Measurements from ENCODE around the gene ADCY9.

Gene ADCY9

DNA sequence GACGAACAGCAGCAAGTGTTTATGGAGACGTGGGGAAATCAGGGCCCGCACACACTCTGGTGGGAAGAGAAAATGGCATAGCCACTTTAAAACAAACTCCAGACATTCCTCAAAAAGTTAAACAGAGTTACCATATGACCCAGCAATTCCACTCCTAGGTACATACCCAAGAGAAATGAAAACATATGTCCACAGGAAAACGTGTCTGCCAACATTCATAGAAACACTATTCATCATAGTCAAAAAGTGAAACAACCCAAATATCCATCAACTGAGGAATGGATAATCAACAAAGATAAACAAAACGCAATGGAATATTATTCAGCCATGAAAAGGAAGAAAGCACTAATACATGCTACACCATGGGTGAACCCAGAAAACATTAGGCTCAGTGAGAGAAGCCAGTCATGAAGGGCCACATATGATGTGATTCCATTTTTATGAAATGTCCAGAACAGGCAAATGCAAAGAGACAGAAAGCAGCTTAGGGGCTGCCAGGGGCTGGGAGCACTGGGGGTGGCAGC is 32.8 kb downstream of the ADCY9 start:
- H3K4me3 ChIP-seq (replicated peaks; ENCODE audit: insufficient read depth, low read length) = no peak overlapping the region
- TF ChIP-seq SPI1 (IDR thresholded peaks at IDR 0.05; ENCODE audit: borderline replicate concordance, low read depth) (no peak), POLR2AphosphoS5 (IDR thresholded peaks at IDR 0.05; ENCODE audit: low read depth) (no peak), GABPA (IDR thresholded peaks at IDR 0.05; ENCODE audit: low read depth) (no peak)
- TF ChIP-seq, protein P1, sequence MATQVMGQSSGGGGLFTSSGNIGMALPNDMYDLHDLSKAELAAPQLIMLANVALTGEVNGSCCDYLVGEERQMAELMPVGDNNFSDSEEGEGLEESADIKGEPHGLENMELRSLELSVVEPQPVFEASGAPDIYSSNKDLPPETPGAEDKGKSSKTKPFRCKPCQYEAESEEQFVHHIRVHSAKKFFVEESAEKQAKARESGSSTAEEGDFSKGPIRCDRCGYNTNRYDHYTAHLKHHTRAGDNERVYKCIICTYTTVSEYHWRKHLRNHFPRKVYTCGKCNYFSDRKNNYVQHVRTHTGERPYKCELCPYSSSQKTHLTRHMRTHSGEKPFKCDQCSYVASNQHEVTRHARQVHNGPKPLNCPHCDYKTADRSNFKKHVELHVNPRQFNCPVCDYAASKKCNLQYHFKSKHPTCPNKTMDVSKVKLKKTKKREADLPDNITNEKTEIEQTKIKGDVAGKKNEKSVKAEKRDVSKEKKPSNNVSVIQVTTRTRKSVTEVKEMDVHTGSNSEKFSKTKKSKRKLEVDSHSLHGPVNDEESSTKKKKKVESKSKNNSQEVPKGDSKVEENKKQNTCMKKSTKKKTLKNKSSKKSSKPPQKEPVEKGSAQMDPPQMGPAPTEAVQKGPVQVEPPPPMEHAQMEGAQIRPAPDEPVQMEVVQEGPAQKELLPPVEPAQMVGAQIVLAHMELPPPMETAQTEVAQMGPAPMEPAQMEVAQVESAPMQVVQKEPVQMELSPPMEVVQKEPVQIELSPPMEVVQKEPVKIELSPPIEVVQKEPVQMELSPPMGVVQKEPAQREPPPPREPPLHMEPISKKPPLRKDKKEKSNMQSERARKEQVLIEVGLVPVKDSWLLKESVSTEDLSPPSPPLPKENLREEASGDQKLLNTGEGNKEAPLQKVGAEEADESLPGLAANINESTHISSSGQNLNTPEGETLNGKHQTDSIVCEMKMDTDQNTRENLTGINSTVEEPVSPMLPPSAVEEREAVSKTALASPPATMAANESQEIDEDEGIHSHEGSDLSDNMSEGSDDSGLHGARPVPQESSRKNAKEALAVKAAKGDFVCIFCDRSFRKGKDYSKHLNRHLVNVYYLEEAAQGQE (IDR thresholded peaks at IDR 0.05; ENCODE audit: insufficient replicate concordance, low read depth) = no peak
- TF ChIP-seq, protein P2, sequence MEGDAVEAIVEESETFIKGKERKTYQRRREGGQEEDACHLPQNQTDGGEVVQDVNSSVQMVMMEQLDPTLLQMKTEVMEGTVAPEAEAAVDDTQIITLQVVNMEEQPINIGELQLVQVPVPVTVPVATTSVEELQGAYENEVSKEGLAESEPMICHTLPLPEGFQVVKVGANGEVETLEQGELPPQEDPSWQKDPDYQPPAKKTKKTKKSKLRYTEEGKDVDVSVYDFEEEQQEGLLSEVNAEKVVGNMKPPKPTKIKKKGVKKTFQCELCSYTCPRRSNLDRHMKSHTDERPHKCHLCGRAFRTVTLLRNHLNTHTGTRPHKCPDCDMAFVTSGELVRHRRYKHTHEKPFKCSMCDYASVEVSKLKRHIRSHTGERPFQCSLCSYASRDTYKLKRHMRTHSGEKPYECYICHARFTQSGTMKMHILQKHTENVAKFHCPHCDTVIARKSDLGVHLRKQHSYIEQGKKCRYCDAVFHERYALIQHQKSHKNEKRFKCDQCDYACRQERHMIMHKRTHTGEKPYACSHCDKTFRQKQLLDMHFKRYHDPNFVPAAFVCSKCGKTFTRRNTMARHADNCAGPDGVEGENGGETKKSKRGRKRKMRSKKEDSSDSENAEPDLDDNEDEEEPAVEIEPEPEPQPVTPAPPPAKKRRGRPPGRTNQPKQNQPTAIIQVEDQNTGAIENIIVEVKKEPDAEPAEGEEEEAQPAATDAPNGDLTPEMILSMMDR (IDR thresholded peaks at IDR 0.05; ENCODE audit: insufficient read depth, low read length) = no peak
- no peak for DNase-seq (ENCODE audit: low read depth in 1 of 2, low spot score in 1 of 2)
- no peaks in the 10 kb centered on the region for H3K27me3 ChIP-seq (ENCODE audit: insufficient read depth, poor library complexity, severe bottlenecking)
- no peak overlapping the region for H3K27ac ChIP-seq (replicated peaks)

DNA sequence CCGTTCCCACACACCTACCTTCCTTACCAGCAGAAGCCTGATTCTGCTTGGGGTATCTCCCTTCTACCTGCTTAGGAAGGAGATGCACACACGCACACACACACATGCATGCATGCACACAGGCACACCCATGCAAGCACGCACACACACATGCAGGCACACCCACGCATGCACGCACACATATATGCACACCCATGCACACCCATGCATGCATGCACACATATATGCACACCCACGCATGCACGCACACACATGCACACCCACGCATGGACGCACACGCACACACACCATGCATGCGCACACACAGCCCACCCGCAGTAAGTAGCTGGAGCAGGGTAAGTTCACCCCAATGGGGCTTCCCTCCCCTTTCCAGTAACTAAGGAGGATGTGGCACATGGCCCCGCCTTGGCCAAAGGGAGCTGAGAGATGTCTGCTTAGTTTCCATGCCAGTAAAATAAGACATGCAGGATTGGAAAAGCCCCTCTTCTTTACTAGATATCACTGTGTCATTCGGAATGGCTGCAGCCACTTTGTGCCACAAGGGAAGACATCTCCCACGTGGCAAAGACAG is 33.7 kb downstream of the ADCY9 start:
- Histone ChIP-seq H3K27ac (replicated peaks) (no peak overlapping the region), H3K4me3 (replicated peaks; ENCODE audit: insufficient read depth, low read length) (no peak overlapping the region), H3K27me3 (ENCODE audit: insufficient read depth, poor library complexity, severe bottlenecking) (no peaks in the 10 kb centered on the region)
- TF ChIP-seq POLR2AphosphoS5 (IDR thresholded peaks at IDR 0.05; ENCODE audit: low read depth) (no peak), GABPA (IDR thresholded peaks at IDR 0.05; ENCODE audit: low read depth) (no peak), SPI1 (IDR thresholded peaks at IDR 0.05; ENCODE audit: borderline replicate concordance, low read depth) (no peak)
- TF ChIP-seq, protein P2 (IDR thresholded peaks at IDR 0.05; ENCODE audit: insufficient read depth, low read length) = no peak
- TF ChIP-seq, protein P1 (IDR thresholded peaks at IDR 0.05; ENCODE audit: insufficient replicate concordance, low read depth) = no peak
- DNase-seq (ENCODE audit: low read depth in 1 of 2, low spot score in 1 of 2) = no peak

DNA sequence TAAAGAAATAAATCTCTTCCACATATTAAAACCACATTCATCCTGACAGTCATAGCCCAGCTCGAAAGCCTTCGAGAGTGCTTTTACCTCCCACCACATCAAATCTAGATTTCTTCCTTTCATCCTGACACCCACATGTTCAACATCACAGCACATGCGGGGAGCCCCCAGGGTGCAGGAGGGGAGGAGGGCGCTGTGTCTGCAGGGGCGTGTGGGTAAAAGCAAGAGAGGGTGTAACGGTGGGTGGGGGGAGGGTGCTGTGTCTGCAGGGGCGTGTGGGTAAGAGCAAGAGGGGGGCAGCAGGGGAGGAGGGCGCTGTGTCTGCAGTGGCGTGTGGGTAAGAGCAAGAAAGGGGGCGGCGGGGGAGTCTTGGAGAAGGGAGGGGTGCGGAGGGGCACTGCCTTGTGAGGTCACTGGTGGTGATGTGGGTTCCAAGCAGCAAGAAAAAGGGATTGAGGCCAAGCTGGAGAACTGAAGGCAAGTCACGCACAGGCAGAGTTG is 34.7 kb downstream of the ADCY9 start:
- DNase-seq (ENCODE audit: low read depth in 1 of 2, low spot score in 1 of 2) = no peak
- H3K27ac ChIP-seq (replicated peaks) = no peak overlapping the region
- no peak overlapping the region for H3K4me3 ChIP-seq (replicated peaks; ENCODE audit: insufficient read depth, low read length)

More for the DNA sequence above, 34.7 kb downstream of the ADCY9 start:
- TF ChIP-seq, protein P1 (IDR thresholded peaks at IDR 0.05; ENCODE audit: insufficient replicate concordance, low read depth) = no peak
- TF ChIP-seq, protein P2 (IDR thresholded peaks at IDR 0.05; ENCODE audit: insufficient read depth, low read length) = no peak
- TF ChIP-seq GABPA (IDR thresholded peaks at IDR 0.05; ENCODE audit: low read depth) (no peak), SPI1 (IDR thresholded peaks at IDR 0.05; ENCODE audit: borderline replicate concordance, low read depth) (no peak), POLR2AphosphoS5 (IDR thresholded peaks at IDR 0.05; ENCODE audit: low read depth) (no peak)
- H3K27me3 ChIP-seq (ENCODE audit: insufficient read depth, poor library complexity, severe bottlenecking) = no peaks in the 10 kb centered on the region
